Vagina (tissue), 2 donors: ENCODE results near the gene SLC6A6.

Experiments
- CTCF ChIP-seq, 3 experiments: fragments of 450-650 bp in 2 of 3; fragments of 200-600 bp in 1 of 3; sonication (generic) in 1 of 3; IDR thresholded peaks; one replicate each; pipeline ENCODE4 v1.5.1; 2017 to 2019; ENCODE audit warnings: antibody characterized with exemption in 3 of 3, mild to moderate bottlenecking in 2 of 3, moderate library complexity in 2 of 3
- POLR2A ChIP-seq, 2 donors: fragments of 450-650 bp; IDR thresholded peaks; one replicate each; pipeline ENCODE4 v1.6.1; 2017; ENCODE audit warnings: antibody characterized with exemption in 2 of 2, mild to moderate bottlenecking in 2 of 2, moderate library complexity in 2 of 2
- POLR2AphosphoS5 ChIP-seq, 2 donors: sonication (generic); formaldehyde crosslinking; IDR thresholded peaks; one replicate each; pipeline ENCODE4 v1.9.0; 2017; ENCODE audit warnings: antibody characterized with exemption in 2 of 2, mild to moderate bottlenecking in 2 of 2, low read depth in 1 of 2; ENCODE audit not compliant: insufficient read depth in 1 of 2

DNA sequence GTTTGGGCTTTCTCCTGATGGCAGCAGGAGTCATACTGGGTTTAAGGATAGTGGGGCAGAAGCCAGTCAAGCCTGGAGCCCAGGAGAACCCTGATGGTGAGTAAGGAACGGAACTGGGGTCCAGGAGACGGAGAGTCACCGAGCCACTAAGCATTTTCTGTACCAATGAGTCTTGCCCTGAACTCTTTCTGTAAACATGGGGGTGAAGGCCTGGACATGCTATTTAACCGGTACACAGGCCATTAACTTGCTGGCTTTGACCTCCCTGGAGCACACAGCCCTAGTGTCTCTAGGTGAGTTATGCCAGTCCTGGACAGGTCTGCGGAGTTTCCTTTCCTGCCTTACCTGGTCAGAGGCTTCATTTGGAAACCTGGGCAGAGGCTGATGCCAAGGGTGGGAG, 3.9 kb downstream of the SLC6A6 start:
- TF ChIP-seq POLR2AphosphoS5 (IDR thresholded peaks at IDR 0.05; ENCODE audit: insufficient read depth in 1 of 2, low read depth in 1 of 2): no peak
- no peak for TF ChIP-seq CTCF (IDR thresholded peaks at IDR 0.05)
- no peak for TF ChIP-seq POLR2A (IDR thresholded peaks at IDR 0.05)
